Left lung (tissue), 10 donors: ENCODE data around the gene RHBDL3. TPM values are rescaled to one million over a fixed set of nuclear protein-coding genes. Genes with fewer than 3 reads are reported as not detected.

Source experiments
- ATAC-seq: fragments of 200-7000 bp; cut with Tn5 transposase; one replicate; pipeline ENCODE4 v1.9.1; 2020; ENCODE audit warnings: moderate library complexity
- DNase-seq, 4 donors: peaks; one replicate each; pipeline ENCODE4 v3.0.0-alpha.2; 2013 to 2020
- H3K27ac ChIP-seq, 2 donors: fragments of 200-600 bp; sonication (generic) in 1 of 2; one replicate each; pipeline versions ENCODE4 v1.5.0 to v1.8.0; 2020 to 2021
- H3K27me3 ChIP-seq, 2 donors: fragments of 200-600 bp; sonication (generic) in 1 of 2; one replicate each; pipeline versions ENCODE4 v1.5.0 to v1.8.0; 2020 to 2021
- H3K36me3 ChIP-seq, 2 donors: fragments of 200-600 bp; sonication (generic) in 1 of 2; one replicate each; pipeline versions ENCODE4 v1.5.0 to v1.8.0; 2020 to 2021
- H3K4me1 ChIP-seq, 2 donors: fragments of 200-600 bp; one replicate each; pipeline ENCODE4 v1.8.0; 2021
- H3K4me3 ChIP-seq, 2 donors: fragments of 200-600 bp; sonication (generic) in 1 of 2; one replicate each; pipeline versions ENCODE4 v1.5.0 to v1.8.0; 2020 to 2021; ENCODE audit warnings: mild to moderate bottlenecking in 1 of 2
- H3K9me3 ChIP-seq, 2 donors: fragments of 200-600 bp; sonication (generic) in 1 of 2; one replicate each; pipeline versions ENCODE4 v1.5.0 to v1.8.0; 2020 to 2021
- intact Hi-C, 2 donors: fragments of 100-400 bp; cut with DNase I; formaldehyde crosslinking; loops; one replicate each; pipeline versions ENCODE4 v1.11.2 to v1.14.2; 2022
- polyA plus RNA-seq, 6 donors: library from polyadenylated mRNA; unstranded; fragments of 120-200 nt; gene quantifications; one replicate each; pipeline ENCODE4 v1.2.1, GENCODE V29; 2013; ENCODE audit not compliant: insufficient read length in 6 of 6
- total RNA-seq, 2 donors: library from RNA; stranded (reverse); fragmentation: NEBNext Ultra II Directional; extraction: Animal tissue kit (Norgen Biotek cat#: 25700); gene quantifications; one replicate each; pipeline ENCODE4 v1.2.1, GENCODE V29; 2021
- TF ChIP-seq, protein P1 (sequence below), 2 donors: fragments of 200-600 bp; sonication (generic) in 1 of 2; IDR thresholded peaks; one replicate each; pipeline versions ENCODE4 v1.5.0 to v1.8.0; 2021; ENCODE audit warnings: antibody characterized with exemption in 2 of 2
- donor health status: DM: no; HTN: yes; CAD: no.
- donor health status: DM: no; HTN: no; CAD: no.

RHBDL3 gene
- total and polyA plus RNA-seq, 8 donors = 0.26 to 2.2 (median 1.6) TPM

DNA sequence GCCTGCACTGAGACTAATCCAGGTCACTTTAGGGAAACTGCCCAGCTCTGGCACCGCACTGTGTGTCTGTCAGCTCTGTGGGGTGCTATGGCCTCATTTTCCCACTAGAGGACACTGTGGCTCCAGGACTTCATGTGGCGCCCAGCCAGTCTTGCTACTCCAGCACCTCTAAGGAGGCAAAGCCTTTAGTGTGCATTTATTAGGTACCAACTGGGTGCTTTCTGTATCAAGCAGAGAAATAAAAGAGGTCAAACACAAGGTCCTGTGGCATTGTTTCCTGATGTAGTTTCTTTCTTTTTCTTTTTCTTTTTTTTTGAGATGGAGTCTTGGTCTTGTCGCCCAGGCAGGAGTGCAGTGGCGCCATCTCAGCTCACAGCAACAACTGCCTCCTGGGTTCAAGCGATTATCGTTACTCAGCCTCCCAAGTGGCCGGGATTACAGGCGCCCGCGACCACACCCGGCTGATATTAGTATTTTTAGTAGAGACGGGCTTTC lies 12.5 kb upstream of the RHBDL3 start:
- no peaks in the 10 kb centered on the region for H3K4me1 ChIP-seq
- no peaks in the 10 kb centered on the region for H3K27me3 ChIP-seq
- TF ChIP-seq, protein P1, sequence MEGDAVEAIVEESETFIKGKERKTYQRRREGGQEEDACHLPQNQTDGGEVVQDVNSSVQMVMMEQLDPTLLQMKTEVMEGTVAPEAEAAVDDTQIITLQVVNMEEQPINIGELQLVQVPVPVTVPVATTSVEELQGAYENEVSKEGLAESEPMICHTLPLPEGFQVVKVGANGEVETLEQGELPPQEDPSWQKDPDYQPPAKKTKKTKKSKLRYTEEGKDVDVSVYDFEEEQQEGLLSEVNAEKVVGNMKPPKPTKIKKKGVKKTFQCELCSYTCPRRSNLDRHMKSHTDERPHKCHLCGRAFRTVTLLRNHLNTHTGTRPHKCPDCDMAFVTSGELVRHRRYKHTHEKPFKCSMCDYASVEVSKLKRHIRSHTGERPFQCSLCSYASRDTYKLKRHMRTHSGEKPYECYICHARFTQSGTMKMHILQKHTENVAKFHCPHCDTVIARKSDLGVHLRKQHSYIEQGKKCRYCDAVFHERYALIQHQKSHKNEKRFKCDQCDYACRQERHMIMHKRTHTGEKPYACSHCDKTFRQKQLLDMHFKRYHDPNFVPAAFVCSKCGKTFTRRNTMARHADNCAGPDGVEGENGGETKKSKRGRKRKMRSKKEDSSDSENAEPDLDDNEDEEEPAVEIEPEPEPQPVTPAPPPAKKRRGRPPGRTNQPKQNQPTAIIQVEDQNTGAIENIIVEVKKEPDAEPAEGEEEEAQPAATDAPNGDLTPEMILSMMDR (IDR thresholded peaks at IDR 0.05) = peak; percentile 86 to 95
- intact Hi-C loops = loop anchor here in 1 of 2 donors (5.0 kb wide), 1 partner anchor 64 kb away; no protein-coding TSS in a partner anchor
- DNase-seq (peak; percentile 43 to 84 (median 72)), ATAC-seq (peak; percentile 99)
- H3K27ac ChIP-seq = no peak overlapping the region
- H3K4me3 ChIP-seq = no peak overlapping the region
- H3K9me3 ChIP-seq = no peaks in the 10 kb centered on the region
- no peaks in the 10 kb centered on the region for H3K36me3 ChIP-seq

DNA sequence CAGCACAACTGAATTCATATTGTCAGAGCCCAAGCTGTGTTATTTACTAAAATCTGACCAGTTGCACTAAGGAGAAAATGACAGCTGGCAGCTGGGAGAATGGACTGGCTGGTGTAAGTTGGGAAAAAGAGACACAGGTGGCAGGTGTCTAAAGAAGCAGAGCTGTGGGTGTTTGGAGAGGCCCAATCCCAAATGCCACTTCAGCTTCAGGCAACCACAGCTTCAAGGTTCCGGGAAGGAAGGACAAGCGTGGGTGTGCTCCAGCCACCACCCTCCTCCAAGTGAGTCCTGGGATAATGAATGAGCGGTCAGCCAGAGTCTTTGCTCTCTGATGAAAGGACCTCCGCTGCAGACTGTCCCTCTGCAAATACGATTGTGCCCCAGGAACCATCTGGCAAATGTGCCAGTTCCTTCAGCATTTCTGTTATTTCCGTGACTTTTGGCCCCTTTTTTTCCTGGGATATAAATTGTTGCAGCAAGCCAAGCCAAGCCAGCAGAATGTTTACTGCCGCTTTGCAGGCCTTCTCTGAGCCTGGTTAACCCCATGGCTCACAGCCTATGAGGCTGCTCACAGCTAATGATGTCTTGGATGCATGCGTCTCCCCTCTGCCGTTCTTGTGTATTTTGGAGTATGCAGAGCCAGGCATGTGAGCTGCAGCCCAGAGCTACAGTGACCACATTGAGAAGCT lies 9.5 kb upstream of the RHBDL3 start:
- no peaks in the 10 kb centered on the region for H3K36me3 ChIP-seq
- no peaks in the 10 kb centered on the region for H3K9me3 ChIP-seq
- no peak overlapping the region for H3K4me3 ChIP-seq
- intact Hi-C loops = no loop called here
- ATAC-seq = peak; percentile 25
- H3K27me3 ChIP-seq = peaks cover 0 to 11% of the 10 kb centered on the region in 2 donors
- peak in 1 of 4 donors; percentile 62 for DNase-seq
- no peak overlapping the region for H3K27ac ChIP-seq
- no peaks in the 10 kb centered on the region for H3K4me1 ChIP-seq
- TF ChIP-seq, protein P1 (IDR thresholded peaks at IDR 0.05) = no peak

DNA sequence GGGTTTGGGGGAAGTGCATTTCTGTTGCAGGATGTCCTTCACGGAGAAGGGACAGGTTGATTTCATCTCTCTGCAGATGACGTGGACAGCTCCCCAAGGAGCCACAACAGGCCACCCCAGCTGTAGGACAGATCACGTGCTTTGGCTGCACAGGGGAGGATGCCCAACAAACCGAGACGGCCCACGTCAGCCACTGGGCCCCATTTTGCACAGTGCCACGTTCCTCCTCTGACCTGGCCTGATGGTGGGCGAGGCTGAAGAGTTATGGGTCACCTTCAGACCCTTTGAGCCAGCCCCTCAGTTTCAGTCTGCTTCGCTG lies 9.0 kb upstream of the RHBDL3 start:
- TF ChIP-seq, protein P1 (IDR thresholded peaks at IDR 0.05) = no peak
- ATAC-seq = no peak
- Histone ChIP-seq H3K4me3 (no peak overlapping the region), H3K4me1 (no peaks in the 10 kb centered on the region), H3K36me3 (no peaks in the 10 kb centered on the region), H3K27me3 (peaks cover 0 to 11% of the 10 kb centered on the region in 2 donors), H3K27ac (no peak overlapping the region), H3K9me3 (no peaks in the 10 kb centered on the region)
- intact Hi-C loops = no loop called here
- DNase-seq = no peak

DNA sequence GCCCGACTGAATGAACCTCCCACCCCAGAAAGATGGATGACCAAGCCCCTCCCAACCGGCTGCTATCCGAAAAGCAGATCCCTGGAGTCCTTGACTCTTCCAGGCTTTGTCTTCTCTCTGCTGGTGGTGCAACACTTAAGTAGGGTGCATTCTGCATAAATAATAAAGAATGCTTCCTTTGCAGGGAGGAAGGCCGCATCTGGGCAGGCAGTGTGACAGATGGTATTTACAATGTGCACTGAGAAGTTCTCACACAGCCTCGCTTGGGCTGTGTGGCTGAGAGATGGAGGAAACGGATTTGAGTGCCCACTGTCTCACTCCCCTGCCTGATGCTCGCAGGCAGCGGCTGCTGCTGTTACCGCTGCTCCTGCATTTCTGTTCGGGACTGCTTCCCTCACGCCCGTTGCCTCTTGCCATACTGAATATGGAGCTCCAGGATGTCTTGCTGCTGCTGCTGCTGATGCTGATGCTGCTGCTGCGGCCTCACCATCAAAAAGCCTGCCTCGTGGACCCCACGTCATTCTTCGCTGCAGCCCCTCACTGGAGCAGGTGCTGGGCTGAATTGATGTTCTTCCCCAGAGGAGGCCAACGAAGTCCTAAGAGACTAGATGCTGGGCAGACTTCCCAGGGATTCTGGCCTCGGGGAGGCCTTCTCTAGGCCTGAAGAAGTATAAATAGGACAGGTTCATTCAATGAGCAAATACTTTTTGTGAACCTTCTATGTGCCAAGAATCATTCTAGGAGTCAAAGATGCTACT lies 7.1 kb upstream of the RHBDL3 start:
- Histone ChIP-seq H3K27me3 (peaks cover 0 to 26% of the 10 kb centered on the region in 2 donors), H3K36me3 (no peaks in the 10 kb centered on the region), H3K4me1 (no peaks in the 10 kb centered on the region), H3K4me3 (no peak overlapping the region), H3K27ac (no peak overlapping the region), H3K9me3 (no peaks in the 10 kb centered on the region)
- intact Hi-C loops = no loop called here
- DNase-seq (no peak), ATAC-seq (no peak)
- TF ChIP-seq, protein P1 (IDR thresholded peaks at IDR 0.05) = no peak

DNA sequence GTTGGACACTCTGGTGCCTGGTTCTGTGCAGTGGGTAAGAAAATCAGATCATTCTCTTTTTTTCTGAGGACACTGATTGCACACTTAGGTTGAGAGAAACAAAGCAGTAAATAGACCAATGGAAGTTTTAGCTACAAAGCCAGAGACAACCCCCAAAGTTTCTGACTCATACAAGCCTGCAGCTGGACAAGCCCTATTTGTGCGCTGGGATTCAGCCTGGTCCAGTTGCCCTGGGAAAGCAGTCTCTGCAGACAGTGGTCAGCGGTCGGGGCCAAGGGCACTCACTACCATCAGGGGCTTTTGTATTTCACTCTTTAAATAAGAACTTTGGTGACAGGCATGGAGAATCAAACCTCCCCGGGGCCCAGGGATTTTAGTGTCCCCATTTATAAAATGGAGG lies 6.0 kb upstream of the RHBDL3 start:
- Histone ChIP-seq H3K9me3 (no peaks in the 10 kb centered on the region), H3K4me3 (no peak overlapping the region), H3K27me3 (peaks cover 0 to 36% of the 10 kb centered on the region in 2 donors), H3K36me3 (no peaks in the 10 kb centered on the region), H3K4me1 (no peaks in the 10 kb centered on the region), H3K27ac (no peak overlapping the region)
- TF ChIP-seq, protein P1 (IDR thresholded peaks at IDR 0.05) = no peak
- ATAC-seq (no peak), DNase-seq (no peak)
- intact Hi-C loops = no loop called here
